ENCODE results near the gene IL17RD. TPM values are rescaled to one million over a fixed set of nuclear protein-coding genes. Genes with fewer than 3 reads are reported as not detected.

The IL17RD gene
- total RNA-seq, 1 donor from 2014 or later, result 10.7 TPM

DNA sequence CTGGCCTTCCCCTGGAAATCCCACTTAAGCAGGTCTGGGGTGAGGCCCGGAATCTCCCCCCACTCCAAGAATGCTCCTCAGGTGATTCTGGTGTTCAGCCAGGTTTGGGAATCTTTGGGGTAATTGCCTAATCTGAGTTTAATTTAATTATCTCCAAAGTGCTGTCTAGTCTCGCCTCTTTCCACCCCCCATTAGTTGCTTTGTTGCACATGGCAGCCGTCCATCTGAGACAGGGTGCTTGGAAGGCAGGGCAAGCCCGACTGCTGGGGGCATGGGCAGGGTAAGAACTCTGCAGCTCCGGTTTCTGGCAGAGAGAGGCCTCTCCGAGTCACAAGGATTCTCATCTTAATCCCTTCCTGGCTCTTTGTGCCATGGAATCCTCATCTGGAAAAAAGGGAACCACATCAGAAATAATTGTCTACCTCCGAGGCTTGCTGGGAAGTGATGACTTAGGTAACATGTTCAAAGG is 15.0 kb downstream of the IL17RD start:
- TF ChIP-seq, protein P1, sequence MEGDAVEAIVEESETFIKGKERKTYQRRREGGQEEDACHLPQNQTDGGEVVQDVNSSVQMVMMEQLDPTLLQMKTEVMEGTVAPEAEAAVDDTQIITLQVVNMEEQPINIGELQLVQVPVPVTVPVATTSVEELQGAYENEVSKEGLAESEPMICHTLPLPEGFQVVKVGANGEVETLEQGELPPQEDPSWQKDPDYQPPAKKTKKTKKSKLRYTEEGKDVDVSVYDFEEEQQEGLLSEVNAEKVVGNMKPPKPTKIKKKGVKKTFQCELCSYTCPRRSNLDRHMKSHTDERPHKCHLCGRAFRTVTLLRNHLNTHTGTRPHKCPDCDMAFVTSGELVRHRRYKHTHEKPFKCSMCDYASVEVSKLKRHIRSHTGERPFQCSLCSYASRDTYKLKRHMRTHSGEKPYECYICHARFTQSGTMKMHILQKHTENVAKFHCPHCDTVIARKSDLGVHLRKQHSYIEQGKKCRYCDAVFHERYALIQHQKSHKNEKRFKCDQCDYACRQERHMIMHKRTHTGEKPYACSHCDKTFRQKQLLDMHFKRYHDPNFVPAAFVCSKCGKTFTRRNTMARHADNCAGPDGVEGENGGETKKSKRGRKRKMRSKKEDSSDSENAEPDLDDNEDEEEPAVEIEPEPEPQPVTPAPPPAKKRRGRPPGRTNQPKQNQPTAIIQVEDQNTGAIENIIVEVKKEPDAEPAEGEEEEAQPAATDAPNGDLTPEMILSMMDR (IDR thresholded peaks at IDR 0.05; ENCODE audit: unreplicated experiment), result no peak
- Mint-ChIP-seq H3K4me1 (ENCODE audit: unreplicated experiment) (peaks cover 9% of the 10 kb centered on the region), H3K36me3 (ENCODE audit: low read depth, unreplicated experiment) (no peaks in the 10 kb centered on the region), H3K4me3 (ENCODE audit: unreplicated experiment) (no peak overlapping the region), H3K27ac (ENCODE audit: unreplicated experiment) (no peak overlapping the region), H3K9me3 (ENCODE audit: unreplicated experiment) (no peaks in the 10 kb centered on the region), H3K27me3 (ENCODE audit: unreplicated experiment) (peaks cover 9% of the 10 kb centered on the region)
- no peak for DNase-seq (ENCODE audit: low spot score)

DNA sequence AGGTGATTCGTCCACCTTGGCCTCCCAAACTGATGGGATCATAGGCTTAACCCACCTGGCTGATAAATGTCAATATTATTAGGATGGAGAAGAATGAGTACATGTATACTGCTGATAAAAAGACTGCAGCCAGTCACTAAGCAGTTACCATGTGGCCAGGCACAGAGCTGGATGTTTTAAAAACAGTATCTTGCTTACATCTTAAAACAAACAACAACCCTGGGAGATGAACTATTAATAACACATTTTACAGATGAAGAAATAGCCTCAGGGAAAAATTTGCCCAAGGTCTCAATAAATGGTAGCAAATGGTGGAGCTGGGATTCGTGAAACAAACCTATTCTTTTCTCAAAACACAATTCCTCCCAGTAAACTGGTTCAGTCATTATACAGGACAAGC is 18.1 kb downstream of the IL17RD start:
- no peaks in the 10 kb centered on the region for H3K9me3 Mint-ChIP-seq (ENCODE audit: unreplicated experiment)
- peaks cover 7% of the 10 kb centered on the region for H3K27me3 Mint-ChIP-seq (ENCODE audit: unreplicated experiment)
- peaks cover 9% of the 10 kb centered on the region for H3K4me1 Mint-ChIP-seq (ENCODE audit: unreplicated experiment)
- TF ChIP-seq, protein P1 (IDR thresholded peaks at IDR 0.05; ENCODE audit: unreplicated experiment), result no peak
- H3K27ac Mint-ChIP-seq (ENCODE audit: unreplicated experiment), result no peak overlapping the region
- H3K4me3 Mint-ChIP-seq (ENCODE audit: unreplicated experiment), result no peak overlapping the region
- DNase-seq (ENCODE audit: low spot score), result no peak
- no peaks in the 10 kb centered on the region for H3K36me3 Mint-ChIP-seq (ENCODE audit: low read depth, unreplicated experiment)

DNA sequence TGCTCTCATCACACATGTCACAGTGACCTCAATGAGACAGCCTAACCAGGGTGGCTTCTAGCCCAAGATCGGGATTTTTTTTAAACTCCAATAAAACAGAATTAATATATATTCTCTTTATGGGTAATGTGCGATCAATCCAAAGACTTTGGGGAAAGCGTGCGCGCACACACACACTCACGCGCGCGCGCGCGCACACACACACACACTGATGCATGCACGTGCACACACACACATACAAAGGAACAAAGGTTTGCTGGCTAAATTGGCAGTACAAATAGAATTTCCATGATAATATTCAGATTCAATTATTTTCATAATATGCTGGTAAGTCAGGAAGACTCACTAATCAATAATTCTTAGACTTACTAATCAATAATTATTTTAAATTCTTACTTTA is 19.3 kb downstream of the IL17RD start:
- Mint-ChIP-seq H3K4me1 (ENCODE audit: unreplicated experiment) (peaks cover 12% of the 10 kb centered on the region), H3K36me3 (ENCODE audit: low read depth, unreplicated experiment) (no peaks in the 10 kb centered on the region)

DNA sequence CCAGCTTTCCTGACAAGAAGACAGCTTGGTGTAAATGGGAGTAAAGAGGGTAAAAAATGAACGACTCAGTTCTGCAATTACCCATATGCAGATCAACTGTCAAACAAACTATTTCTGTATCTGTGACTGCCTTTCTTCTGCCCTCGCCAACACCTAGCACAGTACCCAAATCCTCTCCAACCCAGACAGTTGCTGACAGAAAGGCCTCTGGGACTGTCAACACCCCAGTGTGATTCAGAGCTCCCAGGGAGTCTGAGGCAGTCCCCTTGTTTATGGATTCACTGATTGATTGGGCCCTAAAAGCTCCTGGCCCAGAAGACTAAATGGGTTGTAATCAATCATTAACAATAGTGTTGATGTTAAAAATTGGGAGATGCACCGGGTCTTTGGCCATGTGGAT is 20.2 kb downstream of the IL17RD start:
- H3K9me3 Mint-ChIP-seq (ENCODE audit: unreplicated experiment), result no peaks in the 10 kb centered on the region
- peaks cover 3% of the 10 kb centered on the region for H3K27me3 Mint-ChIP-seq (ENCODE audit: unreplicated experiment)
- TF ChIP-seq, protein P1 (IDR thresholded peaks at IDR 0.05; ENCODE audit: unreplicated experiment), result no peak
- H3K4me1 Mint-ChIP-seq (ENCODE audit: unreplicated experiment), result peaks cover 12% of the 10 kb centered on the region
- no peaks in the 10 kb centered on the region for H3K36me3 Mint-ChIP-seq (ENCODE audit: low read depth, unreplicated experiment)
- H3K27ac Mint-ChIP-seq (ENCODE audit: unreplicated experiment), result no peak overlapping the region
- no peak for DNase-seq (ENCODE audit: low spot score)
- H3K4me3 Mint-ChIP-seq (ENCODE audit: unreplicated experiment), result no peak overlapping the region

More for the DNA sequence above, 19.3 kb downstream of the IL17RD start:
- DNase-seq (ENCODE audit: low spot score), result no peak
- Mint-ChIP-seq H3K4me3 (ENCODE audit: unreplicated experiment) (no peak overlapping the region), H3K27me3 (ENCODE audit: unreplicated experiment) (peaks cover 3% of the 10 kb centered on the region), H3K27ac (ENCODE audit: unreplicated experiment) (no peak overlapping the region), H3K9me3 (ENCODE audit: unreplicated experiment) (no peaks in the 10 kb centered on the region)
- TF ChIP-seq, protein P1 (IDR thresholded peaks at IDR 0.05; ENCODE audit: unreplicated experiment), result no peak

DNA sequence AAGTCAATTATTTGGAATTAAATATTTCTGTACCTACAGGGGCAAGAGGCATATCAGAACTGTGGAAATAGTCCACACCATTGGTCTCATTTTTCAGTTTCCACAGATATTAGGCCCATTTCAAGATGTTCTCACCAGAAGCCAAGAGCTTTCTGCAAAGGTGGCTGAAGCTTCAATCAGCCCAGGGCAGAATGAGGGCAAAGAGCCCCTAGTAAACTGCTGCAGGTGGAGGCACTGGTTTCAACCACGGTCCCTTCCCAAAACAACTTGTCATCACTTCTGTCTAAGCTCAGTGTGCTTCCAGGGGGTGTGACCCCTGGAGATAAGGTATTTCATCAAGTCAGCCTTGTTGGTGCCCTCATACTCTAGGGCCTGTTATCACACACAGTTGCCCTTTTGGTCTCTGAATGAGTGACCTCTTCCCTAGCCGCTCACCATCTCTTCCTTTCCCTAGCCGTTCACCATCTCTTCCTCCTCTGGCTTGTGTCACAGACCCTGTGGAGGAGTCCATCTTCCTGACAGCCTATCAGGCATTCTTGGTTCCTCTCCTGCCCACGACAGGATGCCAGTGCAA is 21.2 kb downstream of the IL17RD start:
- Mint-ChIP-seq H3K27me3 (ENCODE audit: unreplicated experiment) (peaks cover 3% of the 10 kb centered on the region), H3K27ac (ENCODE audit: unreplicated experiment) (no peak overlapping the region), H3K4me1 (ENCODE audit: unreplicated experiment) (peaks cover 13% of the 10 kb centered on the region), H3K4me3 (ENCODE audit: unreplicated experiment) (no peak overlapping the region), H3K36me3 (ENCODE audit: low read depth, unreplicated experiment) (no peaks in the 10 kb centered on the region), H3K9me3 (ENCODE audit: unreplicated experiment) (no peaks in the 10 kb centered on the region)
- no peak for DNase-seq (ENCODE audit: low spot score)
- TF ChIP-seq, protein P1 (IDR thresholded peaks at IDR 0.05; ENCODE audit: unreplicated experiment), result no peak

Measured in endothelial cell (in vitro differentiated cells).